Calu3 (cell line): Measurements from ENCODE around the gene RBMS2. TPM values are rescaled to one million over a fixed set of nuclear protein-coding genes. Genes with fewer than 3 reads are reported as not detected.

Experiments used
- BruUV-seq: library from RNA; stranded (reverse); fragments of 400-500 nt; replicated peaks from 2 replicates; lab custom pipeline; 2021; lab: Mats Ljungman, UMichigan
- CTCF ChIA-PET: fragments of 300-600 bp; sonication (Branson Sonifier 250); formaldehyde crosslinking; loops from one replicate; lab custom pipeline; 2022; ENCODE audit warnings: antibody characterized with exemption; lab: Charles Lee
- DNase-seq: peaks from one replicate; pipeline ENCODE4 v3.0.0; 2022
- H3K27ac Mint-ChIP-seq: one replicate; pipeline ENCODE4 v1.8.0; 2022; ENCODE audit warnings: mixed read lengths; ENCODE audit not compliant: unreplicated experiment
- H3K27me3 Mint-ChIP-seq: one replicate; pipeline ENCODE4 v1.8.0; 2022; ENCODE audit warnings: mixed read lengths; ENCODE audit not compliant: unreplicated experiment
- H3K36me3 Mint-ChIP-seq: one replicate; pipeline ENCODE4 v1.8.0; 2022; ENCODE audit warnings: mild to moderate bottlenecking, moderate library complexity, mixed read lengths; ENCODE audit not compliant: insufficient read depth, unreplicated experiment
- H3K4me1 Mint-ChIP-seq: one replicate; pipeline ENCODE4 v1.8.0; 2022; ENCODE audit warnings: mild to moderate bottlenecking, low read depth, mixed read lengths; ENCODE audit not compliant: unreplicated experiment
- H3K4me3 Mint-ChIP-seq: one replicate; pipeline ENCODE4 v1.8.0; 2022; ENCODE audit warnings: mild to moderate bottlenecking, low read depth, moderate library complexity, mixed read lengths; ENCODE audit not compliant: unreplicated experiment
- H3K9me3 Mint-ChIP-seq: one replicate; pipeline ENCODE4 v1.8.0; 2022; ENCODE audit warnings: low read depth, mixed read lengths; ENCODE audit not compliant: unreplicated experiment
- CTCF ChIP-seq: fragments of 200-600 bp; IDR thresholded peaks from one replicate; pipeline ENCODE4 v1.8.0; 2022; ENCODE audit warnings: antibody characterized with exemption; ENCODE audit not compliant: unreplicated experiment
- intact Hi-C: fragments of 100-400 bp; cut with micrococcal nuclease; formaldehyde crosslinking; loops from one replicate; pipeline ENCODE4 v1.10.0; 2022; ENCODE audit not compliant: unreplicated experiment
- total RNA-seq: library from RNA; stranded (reverse); gene quantifications from 2 replicates; pipeline ENCODE4 v1.2.3, GENCODE V29; 2022

The RBMS2 gene
- total RNA-seq, 1 experiment from 2014 or later = 105 TPM

- Mint-ChIP-seq H3K9me3 (no peaks in the 10 kb centered on the region), H3K4me3 (peak overlapping the region; percentile 77), H3K4me1 (peaks cover 52% of the 10 kb centered on the region), H3K27me3 (no peaks in the 10 kb centered on the region), H3K27ac (peak overlapping the region; percentile 75), H3K36me3 (peaks cover 32% of the 10 kb centered on the region)
- DNase-seq = no peak
- TF ChIP-seq CTCF = no peak
- CTCF ChIA-PET = interaction anchor here (0.6 to 2.0 kb wide), 16 partner anchors 11 to 591 kb away, joined by 3 to 21 read pairs (median 4); no protein-coding TSS in a partner anchor
- intact Hi-C loops = no loop called here
- no TSS peak for BruUV-seq
These were observed 421 bp upstream of the RBMS2 start for GRCh38 chr12:56521209-56521589.

GRCh38 chr12:56522411-56523193 lies 982 bp downstream of the RBMS2 start:
- DNase-seq = no peak
- H3K4me3 Mint-ChIP-seq = peak overlapping the region; percentile 77

GRCh38 chr12:56528846-56529245 lies 7.2 kb downstream of the RBMS2 start:
- H3K4me1 Mint-ChIP-seq = peaks cover 49% of the 10 kb centered on the region
- H3K4me3 Mint-ChIP-seq = no peak overlapping the region
- H3K36me3 Mint-ChIP-seq = peaks cover 38% of the 10 kb centered on the region

More at GRCh38 chr12:56522411-56523193, 982 bp downstream of the RBMS2 start:
- Mint-ChIP-seq H3K4me1 (peaks cover 57% of the 10 kb centered on the region), H3K36me3 (peaks cover 45% of the 10 kb centered on the region), H3K9me3 (no peaks in the 10 kb centered on the region), H3K27me3 (no peaks in the 10 kb centered on the region), H3K27ac (peak overlapping the region; percentile 75)
- TSS peak; percentile 70 for BruUV-seq
- TF ChIP-seq CTCF = no peak
- CTCF ChIA-PET = interaction anchor here (0.6 to 2.0 kb wide), 3 partner anchors 19 to 114 kb away, joined by 3 to 21 read pairs (median 4); no protein-coding TSS in a partner anchor
- intact Hi-C loops = no loop called here

GRCh38 chr12:56529656-56530055 lies 8.0 kb downstream of the RBMS2 start:
- TF ChIP-seq CTCF = no peak
- H3K27ac Mint-ChIP-seq = peak overlapping the region; percentile 50
- BruUV-seq = no TSS peak
- peaks cover 30% of the 10 kb centered on the region for H3K36me3 Mint-ChIP-seq
- peaks cover 51% of the 10 kb centered on the region for H3K4me1 Mint-ChIP-seq
- H3K9me3 Mint-ChIP-seq = no peaks in the 10 kb centered on the region
- DNase-seq = no peak
- intact Hi-C loops = no loop called here
- H3K27me3 Mint-ChIP-seq = no peaks in the 10 kb centered on the region
- CTCF ChIA-PET = interaction anchor here (0.6 to 0.7 kb wide), 3 partner anchors 11 to 107 kb away, joined by 4 to 6 read pairs (median 4); no protein-coding TSS in a partner anchor
- peak overlapping the region; percentile 14 for H3K4me3 Mint-ChIP-seq

More at GRCh38 chr12:56528846-56529245, 7.2 kb downstream of the RBMS2 start:
- Mint-ChIP-seq H3K27me3 (no peaks in the 10 kb centered on the region), H3K9me3 (no peaks in the 10 kb centered on the region), H3K27ac (peak overlapping the region; percentile 93)
- DNase-seq = no peak
- no TSS peak for BruUV-seq
- CTCF ChIA-PET = interaction anchor here (0.6 kb wide), 1 partner anchor 43 kb away, joined by 4 read pairs; no protein-coding TSS in a partner anchor
- intact Hi-C loops = no loop called here
- TF ChIP-seq CTCF = no peak
